Fibroblast of skin of right biceps (primary cell): ENCODE data around the gene JMJD7.

Source experiments
- DNase-seq: peaks from one replicate; pipeline ENCODE4 v3.0.0-alpha.2; 2013

JMJD7 gene

GRCh38 chr15:41827880-41828806 is at the start of gene JMJD7:
JMJD7 (plus strand) TSS chr15:41828092; CDS start chr15:41828125, 33 bp downstream.
- peak; percentile 85 for DNase-seq

- no peak for DNase-seq
These were observed 49.4 kb upstream of the JMJD7 start for GRCh38 chr15:41778521-41778920.

GRCh38 chr15:41779662-41780157 is 48.2 kb upstream of the JMJD7 start:
- no peak for DNase-seq

- DNase-seq: no peak
These were observed 47.6 kb upstream of the JMJD7 start for GRCh38 chr15:41780266-41780665.

- no peak for DNase-seq
These were observed 47.2 kb upstream of the JMJD7 start for GRCh38 chr15:41780727-41781126.

GRCh38 chr15:41782371-41783282 is 45.3 kb upstream of the JMJD7 start:
- no peak for DNase-seq

GRCh38 chr15:41783296-41783695 is 44.6 kb upstream of the JMJD7 start:
- no peak for DNase-seq

GRCh38 chr15:41788262-41788661 is 39.6 kb upstream of the JMJD7 start:
- no peak for DNase-seq

- DNase-seq: no peak
These were observed 38.7 kb upstream of the JMJD7 start for GRCh38 chr15:41789236-41789635.

- DNase-seq: no peak
These were observed 38.2 kb upstream of the JMJD7 start for GRCh38 chr15:41789662-41790061.

GRCh38 chr15:41790169-41790568 is 37.7 kb upstream of the JMJD7 start:
- DNase-seq: no peak

GRCh38 chr15:41790756-41791546 is 36.9 kb upstream of the JMJD7 start:
- DNase-seq: peak; percentile 76

GRCh38 chr15:41791547-41791937 is 36.4 kb upstream of the JMJD7 start:
- no peak for DNase-seq

GRCh38 chr15:41792000-41792637 is 35.8 kb upstream of the JMJD7 start:
- DNase-seq: no peak

GRCh38 chr15:41794081-41794480 is 33.8 kb upstream of the JMJD7 start:
- peak; percentile 30 for DNase-seq

- DNase-seq: peak; percentile 80
These were observed 31.7 kb upstream of the JMJD7 start for GRCh38 chr15:41795996-41796856.

- DNase-seq: no peak
These were observed 30.5 kb upstream of the JMJD7 start for GRCh38 chr15:41797201-41797944.

- DNase-seq: no peak
These were observed 29.0 kb upstream of the JMJD7 start for GRCh38 chr15:41798607-41799487.

GRCh38 chr15:41799488-41799805 is 28.4 kb upstream of the JMJD7 start:
- no peak for DNase-seq
